Right atrium auricular region (tissue), 2 donors: ENCODE data around the gene RNPEPL1. TPM values are rescaled to one million over a fixed set of nuclear protein-coding genes. Genes with fewer than 3 reads are reported as not detected.

Source experiments
- DNase-seq: peaks from one replicate; pipeline ENCODE4 v3.0.0-alpha.2; 2019; ENCODE audit warnings: low spot score
- H3K27ac ChIP-seq, 2 donors: fragments of 200-600 bp; sonication (generic); 1 replicate in 1 of 2; 2 replicates in 1 of 2; pipeline ENCODE4 v1.5.1; 2016 to 2019
- H3K27me3 ChIP-seq, 2 donors: fragments of 200-600 bp; sonication (generic); one replicate each; pipeline versions ENCODE4 v1.5.1 to v1.6.0; 2017 to 2019
- H3K36me3 ChIP-seq: fragments of 200-600 bp; sonication (generic); one replicate; pipeline ENCODE4 v1.5.1; 2016
- H3K4me1 ChIP-seq, 2 donors: fragments of 200-600 bp; sonication (generic); one replicate each; pipeline versions ENCODE4 v1.5.1 to v1.6.0; 2017 to 2019
- H3K4me3 ChIP-seq, 2 donors: fragments of 200-600 bp; sonication (generic); 1 replicate in 1 of 2; 2 replicates in 1 of 2; pipeline ENCODE4 v1.5.1; 2017 to 2019; ENCODE audit warnings: mild to moderate bottlenecking in 1 of 2, moderate library complexity in 1 of 2
- H3K9me3 ChIP-seq, 2 donors: fragments of 200-600 bp; sonication (generic); one replicate each; pipeline ENCODE4 v1.5.1; 2019
- total RNA-seq, 2 donors: library from RNA; depleted of rRNA; stranded (reverse); fragments of >200 nt; gene quantifications; one replicate each; pipeline ENCODE4 v1.1.0, GENCODE V29; 2016
- TF ChIP-seq, protein P1 (sequence below), 2 donors: fragments of 200-600 bp; sonication (generic); IDR thresholded peaks; one replicate each; pipeline ENCODE4 v1.5.1; 2019; ENCODE audit warnings: antibody characterized with exemption in 2 of 2

Gene RNPEPL1
- total RNA-seq, 2 donors from 2014 or later: 62.0 to 76.3 TPM

- Histone ChIP-seq H3K36me3 (no peaks in the 10 kb centered on the region), H3K27me3 (no peaks in the 10 kb centered on the region), H3K4me3 (no peak overlapping the region), H3K27ac (no peak overlapping the region), H3K4me1 (peaks cover 0 to 2% of the 10 kb centered on the region in 2 donors), H3K9me3 (no peaks in the 10 kb centered on the region)
- TF ChIP-seq, protein P1, sequence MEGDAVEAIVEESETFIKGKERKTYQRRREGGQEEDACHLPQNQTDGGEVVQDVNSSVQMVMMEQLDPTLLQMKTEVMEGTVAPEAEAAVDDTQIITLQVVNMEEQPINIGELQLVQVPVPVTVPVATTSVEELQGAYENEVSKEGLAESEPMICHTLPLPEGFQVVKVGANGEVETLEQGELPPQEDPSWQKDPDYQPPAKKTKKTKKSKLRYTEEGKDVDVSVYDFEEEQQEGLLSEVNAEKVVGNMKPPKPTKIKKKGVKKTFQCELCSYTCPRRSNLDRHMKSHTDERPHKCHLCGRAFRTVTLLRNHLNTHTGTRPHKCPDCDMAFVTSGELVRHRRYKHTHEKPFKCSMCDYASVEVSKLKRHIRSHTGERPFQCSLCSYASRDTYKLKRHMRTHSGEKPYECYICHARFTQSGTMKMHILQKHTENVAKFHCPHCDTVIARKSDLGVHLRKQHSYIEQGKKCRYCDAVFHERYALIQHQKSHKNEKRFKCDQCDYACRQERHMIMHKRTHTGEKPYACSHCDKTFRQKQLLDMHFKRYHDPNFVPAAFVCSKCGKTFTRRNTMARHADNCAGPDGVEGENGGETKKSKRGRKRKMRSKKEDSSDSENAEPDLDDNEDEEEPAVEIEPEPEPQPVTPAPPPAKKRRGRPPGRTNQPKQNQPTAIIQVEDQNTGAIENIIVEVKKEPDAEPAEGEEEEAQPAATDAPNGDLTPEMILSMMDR (IDR thresholded peaks at IDR 0.05): no peak
- DNase-seq: peak; percentile 5
Measured at GRCh38 chr2:240551811-240552210, 16.5 kb upstream of the RNPEPL1 start.

- TF ChIP-seq, protein P1 (IDR thresholded peaks at IDR 0.05): no peak
- Histone ChIP-seq H3K27me3 (no peaks in the 10 kb centered on the region), H3K4me3 (no peak overlapping the region), H3K9me3 (no peaks in the 10 kb centered on the region), H3K4me1 (peaks cover 0 to 20% of the 10 kb centered on the region in 2 donors), H3K27ac (no peak overlapping the region), H3K36me3 (no peaks in the 10 kb centered on the region)
- no peak for DNase-seq
Measured at GRCh38 chr2:240553956-240554480, 14.3 kb upstream of the RNPEPL1 start.

GRCh38 chr2:240554767-240555493 is 13.4 kb upstream of the RNPEPL1 start:
- DNase-seq: no peak
- H3K9me3 ChIP-seq: no peaks in the 10 kb centered on the region
- H3K27me3 ChIP-seq: no peaks in the 10 kb centered on the region
- no peaks in the 10 kb centered on the region for H3K36me3 ChIP-seq
- peaks cover 0 to 29% of the 10 kb centered on the region in 2 donors for H3K4me1 ChIP-seq
- no peak overlapping the region for H3K4me3 ChIP-seq
- TF ChIP-seq, protein P1 (IDR thresholded peaks at IDR 0.05): no peak
- H3K27ac ChIP-seq: no peak overlapping the region

- no peak overlapping the region for H3K27ac ChIP-seq
- TF ChIP-seq, protein P1 (IDR thresholded peaks at IDR 0.05): no peak
- no peaks in the 10 kb centered on the region for H3K9me3 ChIP-seq
- H3K4me1 ChIP-seq: peaks cover 0 to 30% of the 10 kb centered on the region in 2 donors
- no peak overlapping the region for H3K4me3 ChIP-seq
- H3K27me3 ChIP-seq: no peaks in the 10 kb centered on the region
- DNase-seq: no peak
- no peaks in the 10 kb centered on the region for H3K36me3 ChIP-seq
Measured at GRCh38 chr2:240555541-240556250, 12.6 kb upstream of the RNPEPL1 start.

- no peak overlapping the region for H3K4me3 ChIP-seq
- TF ChIP-seq, protein P1 (IDR thresholded peaks at IDR 0.05): peak in 1 of 2 donors; percentile 30
- H3K9me3 ChIP-seq: no peaks in the 10 kb centered on the region
- H3K27me3 ChIP-seq: no peaks in the 10 kb centered on the region
- DNase-seq: no peak
- peaks cover 0 to 35% of the 10 kb centered on the region in 2 donors for H3K4me1 ChIP-seq
- no peak overlapping the region for H3K27ac ChIP-seq
- H3K36me3 ChIP-seq: no peaks in the 10 kb centered on the region
Measured at GRCh38 chr2:240556553-240557100, 11.7 kb upstream of the RNPEPL1 start.
